Upper lobe of left lung (tissue), 6 donors: ENCODE measurements around the gene UHRF1. TPM values are rescaled to one million over a fixed set of nuclear protein-coding genes. Genes with fewer than 3 reads are reported as not detected.

Experiments used
- ATAC-seq, 2 donors: fragments of 200-7000 bp; cut with Tn5 transposase; one replicate each; pipeline ENCODE4 v1.9.1; 2022; ENCODE audit warnings: mild to moderate bottlenecking in 2 of 2, moderate library complexity in 2 of 2; ENCODE audit not compliant: low FRiP score in 2 of 2
- DNase-seq, 2 donors: peaks; one replicate each; pipeline ENCODE4 v3.0.0-alpha.2; 2019 to 2020
- H3K27ac ChIP-seq, 4 donors: fragments of 200-600 bp; sonication (generic); one replicate each; pipeline ENCODE4 v1.5.1; 2016 to 2019
- H3K27me3 ChIP-seq, 4 donors: fragments of 200-600 bp; sonication (generic); one replicate each; pipeline ENCODE4 v1.5.1; 2017 to 2019
- H3K36me3 ChIP-seq, 4 donors: fragments of 200-600 bp; sonication (generic); one replicate each; pipeline ENCODE4 v1.5.1; 2016 to 2019
- H3K4me1 ChIP-seq, 4 donors: fragments of 200-600 bp; sonication (generic); one replicate each; pipeline ENCODE4 v1.5.1; 2018 to 2019
- H3K4me3 ChIP-seq, 4 donors: fragments of 200-600 bp; sonication (generic); one replicate each; pipeline ENCODE4 v1.5.1; 2017 to 2019; ENCODE audit warnings: mild to moderate bottlenecking in 2 of 4, moderate library complexity in 1 of 4
- H3K9me3 ChIP-seq, 4 donors: fragments of 200-600 bp; sonication (generic); one replicate each; pipeline ENCODE4 v1.5.1; 2018 to 2019
- CTCF ChIP-seq, 6 experiments: fragments of 450-650 bp in 4 of 6; fragments of 200-600 bp in 2 of 6; sonication (generic) in 2 of 6; IDR thresholded peaks; one replicate each; pipeline ENCODE4 v1.5.1; 2016 to 2019; ENCODE audit warnings: antibody characterized with exemption in 6 of 6
- EP300 ChIP-seq, 4 donors: sonication (generic); formaldehyde crosslinking; IDR thresholded peaks; one replicate each; pipeline ENCODE4 v1.5.1; 2017; ENCODE audit warnings: antibody characterized with exemption in 4 of 4, control low read depth in 2 of 4
- POLR2A ChIP-seq, 4 donors: fragments of 450-650 bp; IDR thresholded peaks; one replicate each; pipeline ENCODE4 v1.5.1; 2016 to 2017; ENCODE audit warnings: antibody characterized with exemption in 4 of 4, mild to moderate bottlenecking in 2 of 4
- POLR2AphosphoS5 ChIP-seq, 2 donors: sonication (generic); formaldehyde crosslinking; IDR thresholded peaks; one replicate each; pipeline ENCODE4 v1.5.1; 2017; ENCODE audit warnings: antibody characterized with exemption in 2 of 2
- WGBS, 2 donors: methylation state at CpG; one replicate each; pipeline ENCODE4 v1.1.5; 2017 to 2018; 5-methylcytosine and 5-hydroxymethylcytosine counted together
- total RNA-seq, 6 donors: library from RNA; depleted of rRNA in 4 of 6; stranded (reverse); fragments of >200 nt in 4 of 6; gene quantifications; one replicate each; pipeline versions ENCODE4 v1.1.0 to v1.2.1, GENCODE V29; 2016 to 2021
- donor health status: DM: no; HTN: no; CAD: no; lungs with moderate emphysema.
- donor health status: DM: no; HTN: yes; CAD: no; lungs with severe emphysema.

UHRF1 gene
- total RNA-seq, 6 donors from 2014 or later, result 1.0 to 5.1 (median 2.3) TPM

GRCh38 chr19:4967738-4968461 is 58.6 kb downstream of the UHRF1 start:
- WGBS, 2 donors, result 64 to 70% methylated on average over 12 to 16 of the region's 16 CpGs
- Histone ChIP-seq H3K36me3 (no peaks in the 10 kb centered on the region), H3K27ac (peak overlapping the region in 2 of 4 donors; percentile 55 to 78), H3K4me3 (peak overlapping the region in 3 of 4 donors; percentile 36 to 69 (median 49)), H3K9me3 (no peaks in the 10 kb centered on the region), H3K27me3 (no peaks in the 10 kb centered on the region), H3K4me1 (peaks cover 30 to 42% (median 33%) of the 10 kb centered on the region in 4 donors)
- TF ChIP-seq CTCF (IDR thresholded peaks at IDR 0.05), result no peak
- no peak for TF ChIP-seq EP300 (IDR thresholded peaks at IDR 0.05)
- TF ChIP-seq POLR2AphosphoS5 (IDR thresholded peaks at IDR 0.05), result no peak
- TF ChIP-seq POLR2A (IDR thresholded peaks at IDR 0.05), result no peak
- DNase-seq (no peak), ATAC-seq (no peak)

- H3K9me3 ChIP-seq, result no peaks in the 10 kb centered on the region
- 1% methylated on average over 25 to 30 of the region's 96 CpGs for WGBS, 2 donors
- H3K4me1 ChIP-seq, result peaks cover 33 to 47% (median 35%) of the 10 kb centered on the region in 4 donors
- ATAC-seq (peak; percentile 98 to 99), DNase-seq (peak; percentile 100)
- TF ChIP-seq POLR2AphosphoS5 (IDR thresholded peaks at IDR 0.05) (peak; percentile 84 to 93), CTCF (IDR thresholded peaks at IDR 0.05) (peak in 2 of 6 experiments; percentile 9 to 22), POLR2A (IDR thresholded peaks at IDR 0.05) (peak in 3 of 4 donors; percentile 90 to 98 (median 93)), EP300 (IDR thresholded peaks at IDR 0.05) (peak in 1 of 4 donors; percentile 25)
- no peaks in the 10 kb centered on the region for H3K27me3 ChIP-seq
- H3K4me3 ChIP-seq, result peak within 1 kb of the TSS; percentile 64 to 80 (median 71)
- H3K27ac ChIP-seq, result peak within 1 kb of the TSS; percentile 67 to 87 (median 79)
- no peaks in the 10 kb centered on the region for H3K36me3 ChIP-seq
Observed at GRCh38 chr19:4968462-4969291, 59.4 kb downstream of the UHRF1 start, which contains the start of gene KDM4B. Gene KDM4B, plus strand, starts transcription at chr19:4969113. Its CDS starts 63,778 bp downstream, at chr19:5032891.

- no peaks in the 10 kb centered on the region for H3K9me3 ChIP-seq
- H3K4me1 ChIP-seq, result peaks cover 36 to 53% (median 39%) of the 10 kb centered on the region in 4 donors
- H3K4me3 ChIP-seq, result peak overlapping the region; percentile 64 to 80 (median 71)
- peak overlapping the region; percentile 67 to 87 (median 79) for H3K27ac ChIP-seq
- TF ChIP-seq CTCF (IDR thresholded peaks at IDR 0.05) (no peak), EP300 (IDR thresholded peaks at IDR 0.05) (no peak), POLR2A (IDR thresholded peaks at IDR 0.05) (no peak), POLR2AphosphoS5 (IDR thresholded peaks at IDR 0.05) (no peak)
- no peaks in the 10 kb centered on the region for H3K36me3 ChIP-seq
- ATAC-seq, result no peak
- H3K27me3 ChIP-seq, result no peaks in the 10 kb centered on the region
- DNase-seq, result no peak
- WGBS, 2 donors, result 0 to 2% methylated on average over 5 to 7 of the region's 54 CpGs
Observed at GRCh38 chr19:4969292-4969771, 60.0 kb downstream of the UHRF1 start.

- Histone ChIP-seq H3K9me3 (no peaks in the 10 kb centered on the region), H3K27me3 (no peaks in the 10 kb centered on the region), H3K27ac (peak overlapping the region; percentile 67 to 87 (median 79)), H3K4me3 (peak overlapping the region; percentile 64 to 80 (median 71)), H3K4me1 (peaks cover 41 to 59% (median 45%) of the 10 kb centered on the region in 4 donors), H3K36me3 (no peaks in the 10 kb centered on the region)
- WGBS, 2 donors, result 1 to 2% methylated on average over 14 to 23 of the region's 25 CpGs
- ATAC-seq (no peak), DNase-seq (peak in 1 of 2 donors; percentile 57)
- no peak for TF ChIP-seq EP300 (IDR thresholded peaks at IDR 0.05)
- TF ChIP-seq CTCF (IDR thresholded peaks at IDR 0.05), result no peak
- TF ChIP-seq POLR2A (IDR thresholded peaks at IDR 0.05), result peak in 1 of 4 donors; percentile 49
- peak in 1 of 2 donors; percentile 40 for TF ChIP-seq POLR2AphosphoS5 (IDR thresholded peaks at IDR 0.05)
Observed at GRCh38 chr19:4969772-4970531, 60.7 kb downstream of the UHRF1 start.
